ENCODE measurements around the gene PRKN. TPM values are rescaled to one million over a fixed set of nuclear protein-coding genes. Genes with fewer than 3 reads are reported as not detected.

Gene PRKN
- total RNA-seq, 4 donors from 2014 or later: 8.4 to 44.8 (median 12.6) TPM

DNA sequence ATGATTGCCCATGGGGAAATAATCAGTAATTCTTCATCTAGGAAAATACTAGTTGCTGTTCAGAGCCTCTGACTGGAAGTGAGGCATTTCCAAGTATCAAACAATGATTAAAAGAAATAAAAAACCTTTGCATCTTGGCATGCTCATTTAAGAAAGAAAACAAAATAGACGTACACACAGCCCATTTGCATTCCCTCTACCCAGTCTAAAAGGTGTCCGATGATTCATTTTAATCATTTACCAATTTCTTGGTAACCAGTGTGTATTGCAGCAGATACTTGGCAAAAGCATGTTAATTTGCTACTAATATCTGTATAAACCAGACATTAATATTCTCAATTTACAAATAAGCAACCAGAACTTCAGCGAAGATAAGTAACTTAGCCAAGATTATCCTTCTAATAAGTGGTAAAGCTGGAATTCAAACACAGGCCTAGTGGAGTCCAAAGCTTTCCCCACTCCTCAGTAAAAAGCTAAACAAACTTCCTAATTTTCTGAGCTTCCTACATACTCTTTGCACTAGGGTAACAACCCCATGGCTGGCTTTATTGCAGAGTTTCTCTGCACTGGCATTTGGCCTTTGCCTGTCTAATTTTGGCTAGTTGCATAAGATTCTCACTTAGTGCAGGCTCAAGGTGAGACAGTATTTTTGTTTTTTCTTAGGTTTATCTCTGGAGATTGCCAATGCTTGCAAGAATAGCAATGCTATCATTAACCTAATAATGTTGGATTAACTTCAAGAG is 338.1 kb downstream of the PRKN start:
- no peak for TF ChIP-seq CTCF (IDR thresholded peaks at IDR 0.05)
- ATAC-seq (ENCODE audit: low FRiP score): no peak
- DNase-seq (ENCODE audit: low spot score): no peak

- no peak for TF ChIP-seq CTCF (IDR thresholded peaks at IDR 0.05)
- ATAC-seq (ENCODE audit: low FRiP score) (no peak), DNase-seq (ENCODE audit: low spot score) (no peak)
Observed at GRCh38 chr6:162388383-162388777, 339.2 kb downstream of the PRKN start.

- DNase-seq (ENCODE audit: low spot score) (no peak), ATAC-seq (ENCODE audit: low FRiP score) (no peak)
- no peak for TF ChIP-seq CTCF (IDR thresholded peaks at IDR 0.05)
Observed at GRCh38 chr6:162387718-162388382, 339.7 kb downstream of the PRKN start.

- no peak for DNase-seq (ENCODE audit: low spot score)
- TF ChIP-seq CTCF (IDR thresholded peaks at IDR 0.05): no peak
- no peak for ATAC-seq (ENCODE audit: low FRiP score)
Observed at GRCh38 chr6:162385980-162386379, 341.6 kb downstream of the PRKN start.

DNA sequence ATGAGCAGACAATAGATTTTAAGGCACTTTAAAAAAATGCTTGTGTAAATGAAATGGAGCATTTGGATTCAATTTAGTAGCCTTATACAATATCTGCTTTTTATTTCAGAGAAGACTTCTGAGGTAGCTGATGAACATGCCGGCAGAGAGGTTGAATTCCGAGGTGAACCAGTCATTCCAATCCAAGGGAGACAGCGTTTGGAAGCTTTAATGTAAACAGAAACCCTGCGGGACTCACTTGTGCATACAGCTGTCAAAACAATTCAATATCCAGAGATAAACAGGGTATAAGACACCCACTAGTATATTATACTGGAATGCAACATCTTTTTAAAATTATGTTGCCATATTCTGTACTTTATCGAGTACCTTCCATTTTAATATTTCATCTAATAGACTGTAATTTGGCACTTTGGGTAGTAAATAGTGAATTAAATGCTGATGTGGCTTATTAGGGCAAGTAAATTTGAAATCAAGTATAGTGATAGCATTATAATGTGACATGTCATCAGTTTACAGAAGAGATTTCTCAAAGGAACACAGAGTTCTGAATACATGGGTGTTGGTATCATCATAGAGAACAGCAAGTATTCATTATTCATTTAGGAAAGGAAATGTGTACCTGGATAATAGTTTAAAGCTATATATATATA is 347.7 kb downstream of the PRKN start:
- no peak for TF ChIP-seq CTCF (IDR thresholded peaks at IDR 0.05)
- DNase-seq (ENCODE audit: low spot score): no peak
- no peak for ATAC-seq (ENCODE audit: low FRiP score)

GRCh38 chr6:162377735-162378134 is 349.8 kb downstream of the PRKN start:
- DNase-seq (ENCODE audit: low spot score) (no peak), ATAC-seq (ENCODE audit: low FRiP score) (no peak)
- TF ChIP-seq CTCF (IDR thresholded peaks at IDR 0.05): no peak

Data from omental fat pad (tissue), 4 donors.